AG10803 (cell line): ENCODE measurements around the gene ASB7.
A peak's percentile ranks its signal among the peaks of the same experiment; 100 is the strongest.

Experiments
- DNase-seq: peaks from one replicate; pipeline ENCODE4 v3.0.0; 2010; ENCODE audit warnings: low read depth
- H3K4me3 ChIP-seq: 2 replicates; pipeline ENCODE4 v1.5.1; 2011; ENCODE audit warnings: mild to moderate bottlenecking, low read length, control low read depth
- TF ChIP-seq, protein P1 (sequence below): conservative IDR thresholded peaks from 2 replicates; pipeline ENCODE4 v1.5.1; 2011; ENCODE audit warnings: mild to moderate bottlenecking, low read length, control low read depth, inconsistent platforms

ASB7 gene

GRCh38 chr15:100628746-100629145 is 26.4 kb downstream of the ASB7 start:
- peak; percentile 94 for DNase-seq
- H3K4me3 ChIP-seq: peak overlapping the region; percentile 11; the same call in 1 of the 2 replicates
- TF ChIP-seq, protein P1, sequence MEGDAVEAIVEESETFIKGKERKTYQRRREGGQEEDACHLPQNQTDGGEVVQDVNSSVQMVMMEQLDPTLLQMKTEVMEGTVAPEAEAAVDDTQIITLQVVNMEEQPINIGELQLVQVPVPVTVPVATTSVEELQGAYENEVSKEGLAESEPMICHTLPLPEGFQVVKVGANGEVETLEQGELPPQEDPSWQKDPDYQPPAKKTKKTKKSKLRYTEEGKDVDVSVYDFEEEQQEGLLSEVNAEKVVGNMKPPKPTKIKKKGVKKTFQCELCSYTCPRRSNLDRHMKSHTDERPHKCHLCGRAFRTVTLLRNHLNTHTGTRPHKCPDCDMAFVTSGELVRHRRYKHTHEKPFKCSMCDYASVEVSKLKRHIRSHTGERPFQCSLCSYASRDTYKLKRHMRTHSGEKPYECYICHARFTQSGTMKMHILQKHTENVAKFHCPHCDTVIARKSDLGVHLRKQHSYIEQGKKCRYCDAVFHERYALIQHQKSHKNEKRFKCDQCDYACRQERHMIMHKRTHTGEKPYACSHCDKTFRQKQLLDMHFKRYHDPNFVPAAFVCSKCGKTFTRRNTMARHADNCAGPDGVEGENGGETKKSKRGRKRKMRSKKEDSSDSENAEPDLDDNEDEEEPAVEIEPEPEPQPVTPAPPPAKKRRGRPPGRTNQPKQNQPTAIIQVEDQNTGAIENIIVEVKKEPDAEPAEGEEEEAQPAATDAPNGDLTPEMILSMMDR: no peak

GRCh38 chr15:100631831-100632230 is 29.4 kb downstream of the ASB7 start:
- TF ChIP-seq, protein P1: no peak
- no peak for DNase-seq
- no peak overlapping the region for H3K4me3 ChIP-seq

DNA sequence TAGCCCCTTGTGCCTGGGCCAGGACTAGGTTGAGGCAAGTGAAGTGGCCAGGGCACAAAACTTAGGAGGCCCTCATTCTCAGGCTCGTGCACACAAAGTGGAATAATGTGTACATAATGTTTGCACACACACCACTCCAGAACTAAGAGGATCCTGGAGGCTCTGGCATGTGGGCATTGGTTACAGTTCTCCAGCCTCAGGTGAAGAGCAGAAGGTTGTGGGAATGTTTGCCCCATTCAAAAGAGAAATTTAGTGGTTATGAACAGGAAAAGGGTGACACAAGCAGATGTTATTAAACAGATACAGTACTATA is 31.3 kb downstream of the ASB7 start:
- H3K4me3 ChIP-seq: no peak overlapping the region
- DNase-seq: no peak
- TF ChIP-seq, protein P1: no peak

DNA sequence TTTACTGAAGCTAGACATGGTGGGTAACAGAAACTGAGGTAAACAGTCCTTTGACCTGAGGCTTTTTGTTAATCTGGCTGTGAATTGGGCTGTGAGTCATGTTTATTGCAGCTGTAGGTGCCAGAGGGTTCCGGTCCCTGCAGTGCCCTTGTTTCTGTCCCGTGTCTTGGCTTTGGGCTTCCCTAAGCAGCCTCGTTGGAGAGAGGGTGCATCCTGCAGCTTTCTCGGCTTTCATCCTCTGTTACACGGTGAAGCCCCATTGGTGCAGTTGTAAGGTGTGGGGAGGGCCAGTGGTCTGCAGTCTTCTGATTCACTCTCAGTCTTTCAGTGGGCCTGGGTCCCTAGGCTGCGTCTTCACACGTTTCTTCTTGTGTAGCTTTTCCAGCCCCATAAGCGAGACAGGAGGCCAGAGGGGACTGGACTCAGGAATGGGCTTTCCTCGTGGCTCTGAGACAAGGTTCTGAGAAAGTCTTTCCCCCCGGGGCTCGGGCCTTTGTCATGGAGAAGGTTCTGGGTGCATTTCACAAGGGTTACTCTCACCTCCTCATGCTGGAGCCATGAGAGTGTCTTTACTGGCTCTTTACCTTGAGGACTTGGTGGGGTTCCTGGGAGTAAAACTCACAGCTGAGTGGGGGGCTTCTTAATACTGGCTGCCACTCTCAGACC is 33.1 kb downstream of the ASB7 start:
- TF ChIP-seq, protein P1: no peak
- DNase-seq: no peak
- no peak overlapping the region for H3K4me3 ChIP-seq

- no peak for DNase-seq
- H3K4me3 ChIP-seq: no peak overlapping the region
These were observed 35.9 kb downstream of the ASB7 start for GRCh38 chr15:100638177-100638730.

DNA sequence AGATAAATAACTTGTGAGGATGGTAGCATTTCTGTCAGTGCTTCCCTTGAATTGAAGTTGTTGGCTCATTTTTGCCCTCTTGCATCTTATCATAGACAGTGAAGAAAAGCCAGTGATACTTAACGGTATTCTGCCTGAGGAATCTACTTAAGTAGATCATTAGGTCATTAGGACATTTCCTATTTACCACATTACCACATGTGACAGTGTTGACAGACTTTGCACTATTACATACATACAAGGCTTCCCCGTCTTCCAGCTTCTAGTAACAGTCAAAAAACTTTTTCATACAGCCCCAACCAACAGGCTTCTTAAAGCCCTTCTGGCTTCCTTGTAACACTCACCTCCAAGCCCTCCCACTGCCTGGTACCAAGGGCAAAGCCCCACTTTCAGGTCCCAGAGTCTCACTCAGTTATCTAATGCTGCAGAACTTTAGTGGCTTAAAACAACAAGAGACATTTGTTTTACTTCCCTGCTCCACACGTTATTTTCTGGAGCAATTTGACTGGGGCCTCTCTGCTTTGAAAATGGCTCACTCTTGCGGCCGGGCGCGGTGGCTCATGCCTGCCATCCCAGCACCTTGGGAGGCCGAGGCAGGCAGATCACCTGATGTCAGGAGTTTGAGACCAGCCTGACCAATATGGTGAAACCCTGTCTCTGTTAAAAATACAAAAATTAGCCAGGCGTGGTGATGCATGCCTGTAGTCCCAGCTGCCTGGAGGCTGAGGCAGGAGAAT is 40.0 kb downstream of the ASB7 start:
- DNase-seq: no peak
- H3K4me3 ChIP-seq: no peak overlapping the region
- TF ChIP-seq, protein P1: no peak

More at GRCh38 chr15:100638177-100638730, 35.9 kb downstream of the ASB7 start:
- TF ChIP-seq, protein P1: no peak

DNA sequence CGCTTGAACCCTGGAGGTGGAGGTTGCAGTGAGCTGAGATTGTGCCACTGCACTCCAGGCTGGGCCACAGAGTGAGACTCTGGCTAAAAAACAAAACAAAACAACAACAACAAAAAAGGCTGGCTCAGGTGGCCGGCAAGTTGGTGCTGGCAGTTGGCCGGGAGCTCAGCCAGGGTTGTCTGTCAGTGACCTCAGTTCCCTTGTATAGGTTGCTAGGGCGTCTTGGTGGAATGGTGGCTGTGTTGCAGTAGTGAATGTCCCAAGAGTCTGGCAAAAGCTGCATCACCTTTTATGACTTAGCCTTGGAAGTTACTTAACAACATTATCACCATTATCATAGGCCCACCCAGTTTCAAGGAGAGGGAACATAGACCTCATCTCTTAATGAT is 40.6 kb downstream of the ASB7 start:
- DNase-seq: no peak
- H3K4me3 ChIP-seq: no peak overlapping the region
- TF ChIP-seq, protein P1: no peak
